HPDE6-E6E7 (cell line): ENCODE results near the gene PHLPP1.
"Not testable (repeated sequence)": the region's sequence is repeated elsewhere in the genome, so short reads cannot be mapped to it uniquely, and the experiment has no call there.

Experiments
- DNase-seq: peaks from one replicate; pipeline ENCODE4 v3.0.0; 2011; ENCODE audit warnings: missing footprints; ENCODE audit errors: extremely low spot score

The PHLPP1 gene

GRCh38 chr18:62717169-62717924, 2.0 kb downstream of the PHLPP1 start:
- peak; percentile 40 for DNase-seq

- no peak for DNase-seq
Observed at GRCh38 chr18:62717925-62718800, 2.8 kb downstream of the PHLPP1 start.

GRCh38 chr18:62720048-62720447, 4.7 kb downstream of the PHLPP1 start:
- no peak for DNase-seq

- no peak for DNase-seq
Observed at GRCh38 chr18:62720766-62721613, 5.6 kb downstream of the PHLPP1 start.

- no peak for DNase-seq
Observed at GRCh38 chr18:62721839-62722795, 6.8 kb downstream of the PHLPP1 start.

GRCh38 chr18:62723666-62724281, 8.4 kb downstream of the PHLPP1 start:
- no peak for DNase-seq

GRCh38 chr18:62725896-62726295, 10.6 kb downstream of the PHLPP1 start:
- DNase-seq = no peak

GRCh38 chr18:62728254-62728653, 12.9 kb downstream of the PHLPP1 start:
- DNase-seq = no peak

- DNase-seq = no peak
Observed at GRCh38 chr18:62729487-62730386, 14.4 kb downstream of the PHLPP1 start.

GRCh38 chr18:62730941-62731340, 15.6 kb downstream of the PHLPP1 start:
- no peak for DNase-seq

GRCh38 chr18:62732617-62733016, 17.3 kb downstream of the PHLPP1 start:
- DNase-seq = no peak

GRCh38 chr18:62734290-62734689, 18.9 kb downstream of the PHLPP1 start:
- no peak for DNase-seq

- DNase-seq = no peak
Observed at GRCh38 chr18:62735387-62735786, 20.0 kb downstream of the PHLPP1 start.

- no peak for DNase-seq
Observed at GRCh38 chr18:62736077-62736855, 20.9 kb downstream of the PHLPP1 start.

GRCh38 chr18:62737241-62737873, 22.0 kb downstream of the PHLPP1 start:
- DNase-seq = no peak

GRCh38 chr18:62738639-62739038, 23.3 kb downstream of the PHLPP1 start:
- DNase-seq = no peak

GRCh38 chr18:62739911-62740310, 24.6 kb downstream of the PHLPP1 start:
- DNase-seq = no peak

- DNase-seq = not testable (repeated sequence)
Observed at GRCh38 chr18:62740650-62741049, 25.3 kb downstream of the PHLPP1 start.
